GM19438 (cell line): ENCODE data around the gene FTO.

Experiments used
- ATAC-seq: cut with Tn5 transposase; IDR thresholded peaks from one replicate; pipeline ENCODE4 v1.9.1; 2021; ENCODE audit warnings: low read depth; ENCODE audit not compliant: unreplicated experiment

The FTO gene

DNA sequence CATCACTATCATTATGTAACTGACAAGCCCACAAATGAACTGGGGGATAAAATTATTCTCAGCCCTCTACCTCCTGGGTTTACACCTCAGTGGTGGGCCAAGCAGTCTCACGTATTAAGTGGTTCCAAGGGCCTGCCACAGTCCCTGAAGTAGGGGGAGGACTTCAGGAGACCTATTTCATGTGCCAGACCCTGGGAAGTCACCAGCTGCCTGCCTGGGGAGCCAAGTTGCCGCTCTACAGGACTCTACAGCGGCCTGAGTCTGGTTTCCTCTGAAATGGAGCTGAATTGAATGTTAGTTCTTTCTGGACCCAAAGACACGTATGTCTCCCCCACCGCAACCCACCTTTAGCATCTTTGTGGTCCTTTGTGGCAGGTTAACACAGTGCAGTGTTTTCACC is 395.7 kb downstream of the FTO start:
- ATAC-seq, result no peak

DNA sequence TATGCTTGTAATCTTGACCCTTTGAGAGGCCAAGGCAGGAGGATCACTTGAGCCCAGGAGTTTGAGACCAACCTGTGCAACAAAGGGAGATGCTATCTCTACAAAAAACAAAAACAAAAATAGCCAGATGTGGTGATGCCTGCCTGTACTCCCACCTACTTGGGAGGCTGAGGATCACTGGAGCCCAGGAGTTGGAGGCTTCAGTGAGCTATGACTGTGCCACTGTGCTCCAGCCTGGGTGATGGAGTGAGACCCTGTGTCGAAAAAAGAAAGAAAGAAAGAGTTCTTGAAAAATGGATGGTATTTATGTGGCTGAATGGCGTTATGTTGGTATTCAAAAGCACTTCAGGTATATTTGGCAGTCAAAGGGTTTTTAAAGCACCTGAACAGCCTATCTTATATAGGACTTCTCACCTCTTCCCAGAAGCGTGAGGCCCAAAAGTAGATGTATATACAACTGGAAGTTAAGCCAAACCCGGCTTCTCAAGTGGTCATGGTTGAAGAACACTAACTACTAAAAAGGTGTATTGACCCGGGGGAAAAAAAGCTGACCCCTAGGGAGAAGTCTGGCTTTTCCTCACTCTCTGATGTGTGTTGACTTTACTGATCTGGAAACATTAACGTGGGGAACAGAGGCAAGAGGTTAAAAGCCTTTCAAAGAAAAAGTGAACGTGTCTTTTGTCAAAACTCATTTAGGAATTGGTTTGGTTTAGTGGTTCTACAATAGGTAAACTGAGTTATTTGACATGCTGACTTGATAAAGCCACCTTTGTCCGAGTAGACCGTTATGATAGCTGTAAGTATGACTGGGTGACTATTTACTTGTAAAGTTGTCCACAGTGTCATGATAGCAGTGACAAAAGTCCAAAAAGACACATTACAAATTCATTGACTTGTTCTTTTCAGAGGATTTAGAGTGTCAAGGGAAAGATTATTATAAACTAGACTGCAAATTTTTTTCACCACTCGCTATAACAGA is 399.2 kb downstream of the FTO start:
- ATAC-seq, result no peak

DNA sequence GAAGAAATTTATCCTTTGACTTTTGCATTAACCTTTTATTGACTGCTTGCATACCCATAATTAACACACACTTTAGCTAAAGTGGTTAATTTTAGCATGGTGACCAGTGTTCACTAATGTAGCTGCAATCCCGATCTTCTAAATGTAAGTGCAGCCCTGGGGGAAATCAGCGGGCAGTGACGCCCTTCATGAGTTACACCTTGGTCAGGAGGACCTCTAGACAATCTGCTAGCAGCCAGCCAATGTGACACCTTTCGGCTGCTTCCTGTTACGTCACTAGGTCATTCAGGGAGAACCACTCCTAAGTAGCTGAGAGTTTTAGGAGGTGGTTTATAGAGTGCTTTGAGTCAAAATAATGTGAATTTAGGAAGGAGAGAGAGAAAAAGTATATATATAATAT is 402.1 kb downstream of the FTO start:
- ATAC-seq, result no peak

DNA sequence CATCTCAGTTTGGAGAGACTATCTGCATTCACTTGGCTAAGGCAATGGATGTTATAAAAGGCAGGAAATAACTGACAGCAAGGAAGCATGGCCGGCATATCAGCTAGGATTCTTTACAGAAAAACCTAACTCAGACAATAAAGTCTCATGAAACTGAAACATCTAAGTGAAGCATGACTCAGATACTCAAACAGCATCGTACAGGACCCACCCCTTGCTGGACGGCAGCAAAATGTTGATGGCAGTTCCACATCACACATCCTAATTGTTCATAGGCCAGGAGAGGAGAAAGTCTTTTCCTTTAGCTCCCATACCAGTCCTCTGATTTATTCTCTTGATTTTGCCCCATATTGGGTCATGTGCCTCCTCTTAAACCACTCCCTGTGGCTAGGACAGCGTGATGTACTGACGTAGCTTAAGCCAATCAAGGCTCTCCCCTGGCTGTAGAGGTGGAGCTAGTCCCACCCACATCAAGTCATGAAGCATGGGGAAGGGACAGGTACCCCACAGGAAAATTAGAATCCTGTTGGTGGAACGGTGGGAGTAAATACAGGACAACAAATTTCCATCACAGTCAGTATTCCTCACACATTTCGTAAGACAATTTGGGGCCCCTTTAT is 403.7 kb downstream of the FTO start:
- no peak for ATAC-seq

- ATAC-seq, result no peak
These were observed 406.3 kb downstream of the FTO start for GRCh38 chr16:54110016-54110981.

GRCh38 chr16:54112451-54113206 is 408.7 kb downstream of the FTO start:
- no peak for ATAC-seq

GRCh38 chr16:54115558-54115957 is 411.6 kb downstream of the FTO start:
- no peak for ATAC-seq

GRCh38 chr16:54116124-54116655 is 412.2 kb downstream of the FTO start:
- no peak for ATAC-seq

GRCh38 chr16:54118846-54119245 is 414.9 kb downstream of the FTO start:
- no peak for ATAC-seq

- ATAC-seq, result no peak
These were observed 417.0 kb downstream of the FTO start for GRCh38 chr16:54120846-54121480.

- no peak for ATAC-seq
These were observed 417.8 kb downstream of the FTO start for GRCh38 chr16:54121539-54122295.

DNA sequence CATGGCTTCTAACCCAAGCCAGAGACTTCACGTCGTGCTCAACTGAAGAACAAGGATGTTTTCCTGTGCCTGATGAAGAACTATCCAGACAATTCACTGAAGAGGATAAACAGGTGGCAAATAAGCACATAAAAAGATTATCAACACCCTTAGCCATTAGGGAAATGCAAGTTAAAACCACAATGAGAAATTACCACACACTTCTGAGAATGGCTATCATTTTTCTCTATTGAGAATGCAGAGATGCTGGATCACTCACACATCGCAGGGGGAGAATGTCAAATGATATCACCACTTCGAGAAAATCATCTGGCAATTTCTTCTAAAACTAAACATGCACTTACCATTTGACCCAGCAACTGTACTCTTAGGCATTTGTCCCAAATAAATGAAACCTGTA is 419.8 kb downstream of the FTO start:
- no peak for ATAC-seq

DNA sequence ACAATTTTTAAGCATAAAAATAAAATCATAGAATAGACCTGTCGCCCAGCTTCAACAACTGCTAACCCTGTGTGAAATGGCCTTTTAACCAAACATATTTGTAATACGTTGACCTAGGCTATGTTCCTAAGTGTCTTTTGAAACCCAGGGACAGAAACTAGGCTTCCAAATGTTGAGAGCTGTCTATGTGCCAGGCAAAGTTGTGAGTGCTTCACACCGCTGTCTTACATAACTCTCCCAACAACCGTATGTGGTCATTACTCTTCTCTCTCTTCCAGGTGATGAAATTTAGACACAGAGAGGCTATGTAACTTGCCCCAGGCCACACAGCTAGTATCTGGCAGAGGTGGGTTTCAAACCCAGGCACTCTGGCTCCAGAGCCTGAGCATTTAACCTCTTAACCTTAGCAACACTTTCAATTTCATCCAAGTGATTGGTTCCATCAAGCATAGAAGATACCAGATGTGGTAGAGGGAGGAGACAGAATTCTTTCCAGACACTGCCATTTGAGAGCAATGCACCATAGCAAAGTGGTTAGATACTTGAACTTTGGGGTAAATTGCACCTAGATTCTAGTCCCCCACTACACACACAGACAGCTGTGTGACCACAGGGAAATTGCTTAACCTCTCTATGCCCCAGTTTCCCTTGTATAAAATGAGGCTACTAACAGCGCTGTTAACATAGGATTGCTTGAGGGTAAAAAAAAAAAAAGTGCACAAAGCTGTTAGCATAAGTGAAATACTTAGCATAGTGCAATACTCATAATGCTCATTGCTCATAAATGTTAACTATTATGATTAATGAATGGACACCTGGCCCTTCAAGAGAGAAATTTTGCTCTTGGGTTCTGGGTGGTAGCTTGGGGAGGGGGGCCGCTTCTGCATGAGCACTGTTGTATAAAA is 422.0 kb downstream of the FTO start:
- ATAC-seq, result no peak

DNA sequence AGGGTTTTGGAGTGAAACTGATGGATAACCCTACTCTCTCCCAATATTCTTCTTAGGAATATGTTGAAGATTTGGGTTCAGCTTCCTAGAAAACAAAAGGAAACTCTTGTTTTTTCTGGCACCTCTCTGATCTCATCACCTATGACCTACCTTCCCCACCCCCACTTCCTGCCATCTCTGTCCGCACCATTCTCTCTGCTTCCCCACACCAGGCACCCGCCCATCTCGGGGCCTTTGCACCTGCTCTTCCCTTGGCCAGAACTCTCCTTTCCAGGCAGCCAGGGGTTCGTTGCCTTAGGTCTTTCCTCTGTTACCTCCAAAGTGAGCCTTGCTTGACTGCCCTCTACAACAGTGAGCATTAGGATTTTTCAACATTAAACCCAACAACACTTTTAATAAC is 423.0 kb downstream of the FTO start:
- no peak for ATAC-seq

GRCh38 chr16:54128629-54129234 is 424.8 kb downstream of the FTO start:
- no peak for ATAC-seq

- ATAC-seq, result no peak
These were observed 425.9 kb downstream of the FTO start for GRCh38 chr16:54129810-54130209.
